A549 (cell line): ENCODE measurements around the gene NBEAL2. TPM values are rescaled to one million over a fixed set of nuclear protein-coding genes. Genes with fewer than 3 reads are reported as not detected.

ENCODE experiments used
- ATAC-seq, 2 experiments: fragments of 200-7000 bp in 1 of 2; fragments of >200 bp in 1 of 2; cut with Nextera tagmentation in 1 of 2; cut with Tn5 transposase in 1 of 2; 3 replicates each; pipeline versions ENCODE4 v1.8.0 to v1.9.1; 2018 to 2020; ENCODE audit warnings: mild to moderate bottlenecking in 1 of 2, moderate library complexity in 1 of 2
- CTCF ChIA-PET: fragments of 300-600 bp; sonication (Branson Sonifier 250); formaldehyde crosslinking; extraction: SDS; loops from one replicate; lab custom pipeline; 2021; ENCODE audit warnings: antibody characterized with exemption, inconsistent platforms; lab: Yijun Ruan, JAX
- POLR2A ChIA-PET: fragments of 350-600 bp; formaldehyde crosslinking; extraction: SDS; loops from one replicate; lab custom pipeline; 2021; ENCODE audit warnings: antibody characterized with exemption, inconsistent platforms; lab: Yijun Ruan, JAX
- DNase-seq, 2 experiments: peaks; one replicate each; pipeline versions ENCODE4 v3.0.0 to v3.0.0-alpha.2; 2011 to 2016; ENCODE audit warnings: low read depth in 1 of 2, low spot score in 1 of 2
- FAIRE-seq: peaks from 2 replicates; lab custom pipeline; 2011; peaks lifted over from hg19 to GRCh38; lab: Jason Lieb, UNC
- H3K27ac ChIP-seq, 2 experiments: fragments of >200 bp; sonication (Bioruptor Twin); formaldehyde crosslinking; 3 replicates each; pipeline ENCODE4 v1.5.1; 2016 to 2017
- H3K4me1 ChIP-seq: fragments of >200 bp; sonication (Bioruptor Twin); formaldehyde crosslinking; 3 replicates; pipeline ENCODE4 v1.6.1; 2016
- H3K4me2 ChIP-seq: fragments of >200 bp; sonication (Bioruptor Twin); formaldehyde crosslinking; 3 replicates; pipeline ENCODE4 v1.6.1; 2016
- H3K4me3 ChIP-seq: fragments of >200 bp; sonication (Bioruptor Twin); formaldehyde crosslinking; 3 replicates; pipeline ENCODE4 v1.5.1; 2016
- H3K9me3 ChIP-seq: fragments of >200 bp; sonication (Bioruptor Twin); formaldehyde crosslinking; 3 replicates; pipeline ENCODE4 v1.6.1; 2016
- ATOH8 ChIP-seq: fragments of 250-450 bp; sonication (Bioruptor Pico); IDR thresholded peaks from 2 replicates; pipeline ENCODE4 v1.5.0; 2020; ENCODE audit warnings: low read depth, mild to moderate bottlenecking, moderate library complexity
- BCL3 ChIP-seq: fragments of >200 bp; sonication (Bioruptor Twin); formaldehyde crosslinking; IDR thresholded peaks from 3 replicates; pipeline ENCODE4 v1.6.1; 2016
- CBX8 ChIP-seq: fragments of 200-600 bp; sonication (generic); IDR thresholded peaks from 2 replicates; pipeline ENCODE4 v1.6.1; 2016
- CEBPB ChIP-seq, 2 experiments: fragments of >200 bp in 1 of 2; sonication (Bioruptor Twin) in 1 of 2; formaldehyde crosslinking in 1 of 2; IDR thresholded peaks; 2 replicates each; pipeline ENCODE4 v1.6.1; 2012 to 2016
- CHD2 ChIP-seq: fragments of 150-350 bp; IDR thresholded peaks from 2 replicates; pipeline ENCODE4 v1.6.1; 2014; ENCODE audit warnings: low read length; ENCODE audit not compliant: partially characterized antibody
- CTCF ChIP-seq: fragments of >200 bp; sonication (Bioruptor Twin); formaldehyde crosslinking; IDR thresholded peaks from 3 replicates; pipeline ENCODE4 v1.5.1; 2016
- EHF ChIP-seq: fragments of 250-450 bp; sonication (Bioruptor Pico); IDR thresholded peaks from 2 replicates; pipeline ENCODE4 v1.5.0; 2020; ENCODE audit warnings: mild to moderate bottlenecking
- EP300 ChIP-seq, 2 experiments: fragments of >200 bp; sonication (Bioruptor Twin); formaldehyde crosslinking; IDR thresholded peaks; 2 replicates in 1 of 2; 3 replicates in 1 of 2; pipeline ENCODE4 v1.6.1; 2016 to 2017
- ESRRA ChIP-seq: fragments of 150-350 bp; IDR thresholded peaks from 2 replicates; pipeline ENCODE4 v1.6.1; 2014; ENCODE audit warnings: mild to moderate bottlenecking, low read length, borderline replicate concordance
- FOSL2 ChIP-seq, 2 experiments: fragments of 450-650 bp in 1 of 2; fragments of >200 bp in 1 of 2; sonication (Bioruptor Twin) in 1 of 2; formaldehyde crosslinking; IDR thresholded peaks; 2 replicates each; pipeline versions ENCODE4 v1.5.0 to v1.6.1; 2016 to 2020; ENCODE audit warnings: mild to moderate bottlenecking in 1 of 2, moderate library complexity in 1 of 2
- FOXS1 ChIP-seq: fragments of 250-450 bp; sonication (Bioruptor Pico); IDR thresholded peaks from 2 replicates; pipeline ENCODE4 v1.5.0; 2020; ENCODE audit warnings: mild to moderate bottlenecking, moderate library complexity
- HES2 ChIP-seq: fragments of >200 bp; sonication (Bioruptor Twin); formaldehyde crosslinking; IDR thresholded peaks from 2 replicates; pipeline ENCODE4 v1.6.1; 2016
- HOXA7 ChIP-seq: fragments of 250-450 bp; sonication (Bioruptor Pico); IDR thresholded peaks from 2 replicates; pipeline ENCODE4 v1.5.0; 2020; ENCODE audit warnings: mild to moderate bottlenecking, moderate library complexity
- HOXB5 ChIP-seq: fragments of 250-450 bp; sonication (Bioruptor Pico); IDR thresholded peaks from 2 replicates; pipeline ENCODE4 v1.5.0; 2020; ENCODE audit warnings: mild to moderate bottlenecking, moderate library complexity
- JUNB ChIP-seq: fragments of >200 bp; sonication (Bioruptor Twin); formaldehyde crosslinking; IDR thresholded peaks from 2 replicates; pipeline ENCODE4 v1.6.1; 2016
- MAFK ChIP-seq: fragments of 450-650 bp; IDR thresholded peaks from 2 replicates; pipeline ENCODE4 v1.6.1; 2014; ENCODE audit not compliant: partially characterized antibody
- NPAS2 ChIP-seq: fragments of 250-450 bp; sonication (Bioruptor Pico); IDR thresholded peaks from 2 replicates; pipeline ENCODE4 v1.8.0; 2022; ENCODE audit warnings: mild to moderate bottlenecking, moderate library complexity, borderline replicate concordance
- POLR2A ChIP-seq: IDR thresholded peaks from 2 replicates; pipeline ENCODE4 v1.6.1; 2012; ENCODE audit warnings: mild to moderate bottlenecking, low read length
- RARB ChIP-seq: fragments of 250-450 bp; sonication (Bioruptor Pico); IDR thresholded peaks from 2 replicates; pipeline ENCODE4 v1.8.0; 2021; ENCODE audit warnings: mild to moderate bottlenecking, moderate library complexity
- RFX5 ChIP-seq: fragments of 450-650 bp; IDR thresholded peaks from 2 replicates; pipeline ENCODE4 v1.7.1; 2014; ENCODE audit warnings: antibody characterized with exemption, mild to moderate bottlenecking, moderate library complexity
- SMC3 ChIP-seq: fragments of >200 bp; sonication (Bioruptor Twin); formaldehyde crosslinking; IDR thresholded peaks from 3 replicates; pipeline ENCODE4 v1.6.1; 2018; ENCODE audit warnings: inconsistent platforms
- USF2 ChIP-seq: fragments of 450-650 bp; IDR thresholded peaks from 2 replicates; pipeline ENCODE4 v1.6.1; 2014; ENCODE audit warnings: antibody characterized with exemption
- WGBS: methylation state at CpG from one replicate; pipeline ENCODE4 v1.1.6; 2017; ENCODE audit errors: missing lambda C conversion rate; 5-methylcytosine and 5-hydroxymethylcytosine counted together
- polyA plus RNA-seq, 4 experiments: library from polyadenylated mRNA; depleted of rRNA in 3 of 4; stranded (reverse); fragments of >200 nt; fragmentation: RNase III in 1 of 4; extraction: RNeasy Plus Mini Kit Qiagen cat#74134 plus additional on column Dnase treatment in 1 of 4; gene quantifications; 2 replicates in 3 of 4; 3 replicates in 1 of 4; pipeline ENCODE4 v1.2.3, GENCODE V29; 2011 to 2017

The NBEAL2 gene
- polyA plus RNA-seq, 2 of the 4 experiments (the other 2 are of a cell fraction), result 9.6 to 47.3 TPM

GRCh38 chr3:46930945-46931403 lies 48.5 kb upstream of the NBEAL2 start:
- FAIRE-seq, result no peak
- 19% methylated on average over 3 of the region's 3 CpGs for WGBS
- Histone ChIP-seq H3K4me3 (no peak overlapping the region), H3K4me2 (peak overlapping the region; percentile 63)
- no peak for TF ChIP-seq SMC3
- no peak for TF ChIP-seq NPAS2 (CRISPR knock-in tag)
- no peak for TF ChIP-seq FOSL2 (IDR thresholded peaks at IDR 0.05)
- no peak for TF ChIP-seq FOSL2 (CRISPR knock-in tag; IDR thresholded peaks at IDR 0.05)
- no peak for TF ChIP-seq USF2
- TF ChIP-seq HOXA7 (CRISPR knock-in tag), result no peak
- no peak for TF ChIP-seq HOXB5 (CRISPR knock-in tag)
- TF ChIP-seq CHD2, result no peak
- no peak for TF ChIP-seq CTCF
- TF ChIP-seq BCL3, result no peak
- no peak for TF ChIP-seq MAFK
- no peak for TF ChIP-seq JUNB
- no peak for TF ChIP-seq EHF (CRISPR knock-in tag)
- TF ChIP-seq EP300 (IDR thresholded peaks at IDR 0.05), result no peak
- no peak for TF ChIP-seq ATOH8 (CRISPR knock-in tag)
- no peak for TF ChIP-seq RARB
- TF ChIP-seq, all 56 proteins: peak for 0
- ATAC-seq (peak in 1 of 2 experiments; percentile 9; a peak in 2 of 6 replicates), DNase-seq (peak in 1 of 2 experiments; percentile 26)
- ChIA-PET POLR2A (interaction anchor here (1.4 kb wide), 1 partner anchor 46 kb away, joined by 6 read pairs; the partner anchor contains the start of gene CCDC12), CTCF (interaction anchor here (1.0 to 1.7 kb wide), 5 partner anchors 9 to 66 kb away, joined by 3 to 4 read pairs (median 3); no protein-coding TSS in a partner anchor)
- Histone ChIP-seq H3K4me1 (peaks cover 86% of the 10 kb centered on the region), H3K9me3 (peaks cover 6% of the 10 kb centered on the region; the same call in 1 of the 3 replicates), H3K27ac (peak overlapping the region; percentile 85 to 88)

GRCh38 chr3:46931631-46932331 lies 47.7 kb upstream of the NBEAL2 start:
- Histone ChIP-seq H3K4me1 (peaks cover 86% of the 10 kb centered on the region), H3K4me3 (no peak overlapping the region), H3K4me2 (peak overlapping the region; percentile 63), H3K27ac (peak overlapping the region; percentile 85 to 88), H3K9me3 (peaks cover 6% of the 10 kb centered on the region; the same call in 1 of the 3 replicates)
- FAIRE-seq (no peak), DNase-seq (peak in 1 of 2 experiments; percentile 35), ATAC-seq (peak; percentile 15 to 46; a peak in 3 of 6 replicates)
- POLR2A ChIA-PET, result interaction anchor here (1.4 kb wide), 1 partner anchor 45 kb away, joined by 6 read pairs; the partner anchor contains the start of gene CCDC12
- WGBS, result 35% methylated on average over 6 of the region's 6 CpGs
- TF ChIP-seq CEBPB (IDR thresholded peaks at IDR 0.05) (no peak), HOXB5 (CRISPR knock-in tag) (no peak), RFX5 (no peak), USF2 (no peak), FOXS1 (CRISPR knock-in tag) (no peak), HES2 (no peak), ATOH8 (CRISPR knock-in tag) (no peak), EP300 (IDR thresholded peaks at IDR 0.05) (no peak), ESRRA (no peak), CBX8 (no peak), POLR2A (no peak)
- TF ChIP-seq, all 56 proteins: peak for 0
- CTCF ChIA-PET, result interaction anchor here (1.1 to 5.3 kb wide), 3 partner anchors 8 to 23 kb away, joined by 3 to 62 read pairs (median 4); no protein-coding TSS in a partner anchor
